GM23338 (cell line): ENCODE data around the gene ROBO1. TPM values are rescaled to one million over a fixed set of nuclear protein-coding genes. Genes with fewer than 3 reads are reported as not detected.

Source experiments
- ATAC-seq: fragments of 200-7000 bp; cut with Tn5 transposase; 3 replicates; pipeline ENCODE4 v1.9.1; 2020
- DNase-seq: peaks from one replicate; pipeline ENCODE4 v3.0.0-alpha.2; 2015; ENCODE audit warnings: low spot score
- H2AFZ ChIP-seq: fragments of 200-600 bp; sonication (generic); 2 replicates; pipeline ENCODE4 v1.8.0; 2016; ENCODE audit warnings: antibody characterized with exemption, mild to moderate bottlenecking, moderate library complexity
- H3F3A ChIP-seq: fragments of 200-600 bp; sonication (generic); replicated peaks from 2 replicates; pipeline ENCODE4 v1.8.0; 2017; ENCODE audit warnings: antibody characterized with exemption, mixed run types, low read depth
- H3K27ac ChIP-seq: fragments of 200-600 bp; sonication (generic); 2 replicates; pipeline ENCODE4 v1.6.1; 2016; ENCODE audit warnings: low read depth
- H3K27me3 ChIP-seq: fragments of 200-600 bp; sonication (generic); 2 replicates; pipeline ENCODE4 v1.8.0; 2016; ENCODE audit warnings: mild to moderate bottlenecking, mixed run types, moderate library complexity; ENCODE audit not compliant: insufficient read depth
- H3K36me3 ChIP-seq: fragments of 200-600 bp; sonication (generic); 2 replicates; pipeline ENCODE4 v1.8.0; 2016; ENCODE audit warnings: mild to moderate bottlenecking; ENCODE audit not compliant: insufficient read depth
- H3K4me1 ChIP-seq: fragments of 200-600 bp; sonication (generic); 2 replicates; pipeline ENCODE4 v1.8.0; 2016; ENCODE audit warnings: mild to moderate bottlenecking, moderate library complexity; ENCODE audit not compliant: insufficient read depth
- H3K4me2 ChIP-seq: fragments of 200-600 bp; sonication (generic); 2 replicates; pipeline ENCODE4 v1.7.1; 2017; ENCODE audit warnings: mixed run types
- H3K4me3 ChIP-seq: fragments of 200-600 bp; sonication (generic); 2 replicates; pipeline ENCODE4 v1.6.1; 2016; ENCODE audit warnings: mixed run types
- H3K79me2 ChIP-seq: fragments of 200-600 bp; sonication (generic); replicated peaks from 2 replicates; pipeline ENCODE4 v1.8.0; 2017; ENCODE audit warnings: mild to moderate bottlenecking; ENCODE audit not compliant: insufficient read depth
- H3K9me2 ChIP-seq: fragments of 200-600 bp; sonication (generic); 2 replicates; pipeline ENCODE4 v1.8.0; 2017; ENCODE audit not compliant: insufficient read depth
- H4K20me1 ChIP-seq: fragments of 200-600 bp; sonication (generic); replicated peaks from 2 replicates; pipeline ENCODE4 v1.8.0; 2017; ENCODE audit warnings: mild to moderate bottlenecking; ENCODE audit not compliant: insufficient read depth
- H3K27ac Mint-ChIP-seq: 2 replicates; pipeline ENCODE4 v1.8.0; 2020; ENCODE audit warnings: inconsistent platforms, mild to moderate bottlenecking, moderate library complexity, mixed read lengths
- H3K27me3 Mint-ChIP-seq: 3 replicates; pipeline ENCODE4 v1.8.0; 2022; ENCODE audit warnings: low read depth, mild to moderate bottlenecking, moderate library complexity, mixed read lengths, inconsistent platforms; ENCODE audit not compliant: insufficient read depth, poor library complexity
- H3K36me3 Mint-ChIP-seq: 3 replicates; pipeline ENCODE4 v1.8.0; 2021; ENCODE audit warnings: low read depth, mild to moderate bottlenecking, inconsistent platforms, moderate library complexity, mixed read lengths
- H3K4me1 Mint-ChIP-seq: 3 replicates; pipeline ENCODE4 v1.8.0; 2020; ENCODE audit warnings: mild to moderate bottlenecking, inconsistent platforms, mixed read lengths
- H3K4me3 Mint-ChIP-seq: 3 replicates; pipeline ENCODE4 v1.8.0; 2021; ENCODE audit warnings: moderate library complexity, mild to moderate bottlenecking, inconsistent platforms, mixed read lengths
- H3K9me3 Mint-ChIP-seq: 3 replicates; pipeline ENCODE4 v1.8.0; 2020; ENCODE audit warnings: moderate library complexity, mild to moderate bottlenecking, inconsistent platforms, mixed read lengths
- CREB1 ChIP-seq: fragments of 250-450 bp; sonication (Bioruptor Pico); IDR thresholded peaks from 2 replicates; pipeline ENCODE4 v1.5.0; 2020; ENCODE audit warnings: low read depth, mild to moderate bottlenecking, moderate library complexity
- EZH2 ChIP-seq: fragments of 200-600 bp; sonication (generic); IDR thresholded peaks from one replicate; pipeline ENCODE4 v1.8.0; 2017; ENCODE audit warnings: antibody characterized with exemption, mild to moderate bottlenecking, low read depth; ENCODE audit not compliant: unreplicated experiment
- EZH2phosphoT487 ChIP-seq: fragments of 200-600 bp; sonication (generic); IDR thresholded peaks from one replicate; pipeline ENCODE4 v1.8.1; 2018; ENCODE audit warnings: antibody characterized with exemption; ENCODE audit not compliant: unreplicated experiment
- STAT1 ChIP-seq: IDR thresholded peaks from one replicate; pipeline ENCODE4 v1.6.1; 2016; ENCODE audit warnings: antibody characterized with exemption; ENCODE audit not compliant: unreplicated experiment
- ZNF114 ChIP-seq: fragments of 250-450 bp; sonication (Bioruptor Pico); IDR thresholded peaks from 2 replicates; pipeline ENCODE4 v1.5.0; 2020; ENCODE audit warnings: mild to moderate bottlenecking, moderate library complexity
- polyA plus RNA-seq: library from polyadenylated mRNA; unstranded; fragments of >200 nt; fragmentation: Nextera tagmentation; extraction: Ambion mirVana; gene quantifications from 2 replicates; pipeline ENCODE4 v1.2.1, GENCODE V29; 2016
- total RNA-seq: library from RNA; depleted of rRNA; stranded (reverse); fragments of >200 nt; shearing (Covaris generic); gene quantifications from 2 replicates; pipeline ENCODE4 v1.2.3, GENCODE V29; 2014
- TF ChIP-seq, protein P1 (sequence below), 2 experiments: fragments of 200-600 bp in 1 of 2; sonication (generic) in 1 of 2; conservative IDR thresholded peaks; 2 replicates each; pipeline versions ENCODE4 v1.5.1 to v1.6.1; 2016 to 2017; ENCODE audit warnings: antibody characterized with exemption in 2 of 2, low read depth in 2 of 2, mild to moderate bottlenecking in 2 of 2, moderate library complexity in 1 of 2
- TF ChIP-seq, protein P2 (sequence below): IDR thresholded peaks from 2 replicates; pipeline ENCODE4 v1.6.1; 2016; ENCODE audit warnings: antibody characterized with exemption
- TF ChIP-seq, protein P3 (sequence below): IDR thresholded peaks from one replicate; pipeline ENCODE4 v1.6.1; 2018; ENCODE audit warnings: antibody characterized with exemption; ENCODE audit not compliant: unreplicated experiment

Gene ROBO1
- total and polyA plus RNA-seq, 2 experiments from 2014 or later, result 19.2 to 78.3 TPM

DNA sequence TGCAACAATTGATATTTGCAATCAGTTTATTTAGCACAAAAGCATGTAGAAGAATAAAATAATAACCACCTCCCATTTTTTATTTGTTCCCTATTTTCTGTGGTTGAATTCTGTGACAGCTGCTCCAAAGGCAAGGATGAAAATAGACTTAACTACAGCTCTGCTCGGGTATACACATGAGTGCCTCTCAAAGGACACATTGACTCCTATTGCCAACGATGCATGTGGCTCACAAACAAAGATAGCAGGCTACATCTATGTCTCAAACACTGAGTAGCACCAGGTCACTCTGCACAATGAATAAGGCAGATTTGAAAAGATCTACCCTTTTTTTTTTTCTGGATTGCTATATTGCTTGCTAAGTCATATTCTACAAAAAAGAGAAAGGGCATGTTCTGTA lies 612.9 kb downstream of the ROBO1 start:
- no peaks in the 10 kb centered on the region for H3K79me2 ChIP-seq
- no peaks in the 10 kb centered on the region for H3K36me3 ChIP-seq
- H3K4me3 ChIP-seq, result no peak overlapping the region
- H3K36me3 Mint-ChIP-seq, result peaks cover 8% of the 10 kb centered on the region; the same call in 2 of the 3 replicates
- peaks cover 5% of the 10 kb centered on the region; the same call in 2 of the 3 replicates for H3K9me3 Mint-ChIP-seq
- H3K27ac ChIP-seq, result no peak overlapping the region
- ATAC-seq, result peak; percentile 32; the same call in 1 of the 3 replicates
- 0 out of 2 replicates have a peak, but pooled peaks cover 5% of the 10 kb centered on the region for H3K4me1 ChIP-seq
- H2AFZ ChIP-seq, result no peak overlapping the region
- TF ChIP-seq CREB1 (CRISPR knock-in tag), result no peak
- TF ChIP-seq STAT1, result no peak
- TF ChIP-seq, protein P1, sequence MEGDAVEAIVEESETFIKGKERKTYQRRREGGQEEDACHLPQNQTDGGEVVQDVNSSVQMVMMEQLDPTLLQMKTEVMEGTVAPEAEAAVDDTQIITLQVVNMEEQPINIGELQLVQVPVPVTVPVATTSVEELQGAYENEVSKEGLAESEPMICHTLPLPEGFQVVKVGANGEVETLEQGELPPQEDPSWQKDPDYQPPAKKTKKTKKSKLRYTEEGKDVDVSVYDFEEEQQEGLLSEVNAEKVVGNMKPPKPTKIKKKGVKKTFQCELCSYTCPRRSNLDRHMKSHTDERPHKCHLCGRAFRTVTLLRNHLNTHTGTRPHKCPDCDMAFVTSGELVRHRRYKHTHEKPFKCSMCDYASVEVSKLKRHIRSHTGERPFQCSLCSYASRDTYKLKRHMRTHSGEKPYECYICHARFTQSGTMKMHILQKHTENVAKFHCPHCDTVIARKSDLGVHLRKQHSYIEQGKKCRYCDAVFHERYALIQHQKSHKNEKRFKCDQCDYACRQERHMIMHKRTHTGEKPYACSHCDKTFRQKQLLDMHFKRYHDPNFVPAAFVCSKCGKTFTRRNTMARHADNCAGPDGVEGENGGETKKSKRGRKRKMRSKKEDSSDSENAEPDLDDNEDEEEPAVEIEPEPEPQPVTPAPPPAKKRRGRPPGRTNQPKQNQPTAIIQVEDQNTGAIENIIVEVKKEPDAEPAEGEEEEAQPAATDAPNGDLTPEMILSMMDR (conservative IDR thresholded peaks at IDR 0.05; ENCODE audit: low read depth in 2 of 2), result no peak
- TF ChIP-seq ZNF114 (CRISPR knock-in tag), result no peak
- H3K27me3 ChIP-seq, result no peaks in the 10 kb centered on the region
- no peaks in the 10 kb centered on the region for H3F3A ChIP-seq
- peaks cover 20% of the 10 kb centered on the region; the same call in 2 of the 3 replicates for H3K4me1 Mint-ChIP-seq
- no peak overlapping the region for H3K4me3 Mint-ChIP-seq
- no peaks in the 10 kb centered on the region for H3K9me2 ChIP-seq
- no peaks in the 10 kb centered on the region for H3K27me3 Mint-ChIP-seq
- H4K20me1 ChIP-seq, result no peaks in the 10 kb centered on the region
- no peak overlapping the region for H3K4me2 ChIP-seq
- no peak overlapping the region for H3K27ac Mint-ChIP-seq
- no peak for DNase-seq

DNA sequence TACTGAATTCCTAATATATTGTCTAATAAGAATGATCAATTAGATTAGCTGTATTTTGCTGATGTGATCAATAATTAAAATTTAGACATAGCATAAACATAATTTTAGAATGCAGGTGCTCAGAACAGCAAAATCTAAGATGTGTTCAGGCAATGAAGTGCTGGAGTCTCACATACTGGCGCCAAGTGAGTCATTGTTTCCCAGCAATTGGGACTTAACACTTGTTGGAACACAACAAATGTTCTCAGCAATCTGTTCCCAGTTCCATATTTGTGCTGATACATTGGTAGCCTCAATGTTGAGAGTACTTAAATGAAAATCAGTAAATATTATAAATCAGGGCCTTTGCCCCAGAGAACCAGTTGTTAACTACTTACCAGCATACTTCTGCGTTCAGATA lies 619.0 kb downstream of the ROBO1 start:
- no peaks in the 10 kb centered on the region for H3K36me3 ChIP-seq
- H3K27me3 ChIP-seq, result no peaks in the 10 kb centered on the region
- H3K4me2 ChIP-seq, result no peak overlapping the region
- no peaks in the 10 kb centered on the region for H3F3A ChIP-seq
- H3K9me3 Mint-ChIP-seq, result peaks cover 5% of the 10 kb centered on the region; the same call in 2 of the 3 replicates
- H3K4me3 ChIP-seq, result no peak overlapping the region
- H2AFZ ChIP-seq, result no peak overlapping the region
- no peak overlapping the region for H3K4me3 Mint-ChIP-seq
- peaks cover 3% of the 10 kb centered on the region for H3K27me3 Mint-ChIP-seq
- ATAC-seq (no peak), DNase-seq (no peak)
- H4K20me1 ChIP-seq, result no peaks in the 10 kb centered on the region
- H3K9me2 ChIP-seq, result no peaks in the 10 kb centered on the region
- H3K4me1 ChIP-seq, result no peaks in the 10 kb centered on the region
- H3K27ac Mint-ChIP-seq, result no peak overlapping the region
- peaks cover 8% of the 10 kb centered on the region; the same call in 2 of the 3 replicates for H3K36me3 Mint-ChIP-seq
- TF ChIP-seq, protein P2, sequence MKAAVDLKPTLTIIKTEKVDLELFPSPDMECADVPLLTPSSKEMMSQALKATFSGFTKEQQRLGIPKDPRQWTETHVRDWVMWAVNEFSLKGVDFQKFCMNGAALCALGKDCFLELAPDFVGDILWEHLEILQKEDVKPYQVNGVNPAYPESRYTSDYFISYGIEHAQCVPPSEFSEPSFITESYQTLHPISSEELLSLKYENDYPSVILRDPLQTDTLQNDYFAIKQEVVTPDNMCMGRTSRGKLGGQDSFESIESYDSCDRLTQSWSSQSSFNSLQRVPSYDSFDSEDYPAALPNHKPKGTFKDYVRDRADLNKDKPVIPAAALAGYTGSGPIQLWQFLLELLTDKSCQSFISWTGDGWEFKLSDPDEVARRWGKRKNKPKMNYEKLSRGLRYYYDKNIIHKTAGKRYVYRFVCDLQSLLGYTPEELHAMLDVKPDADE, result no peak
- no peak for TF ChIP-seq CREB1 (CRISPR knock-in tag)
- peaks cover 3% of the 10 kb centered on the region; the same call in 1 of the 3 replicates for H3K4me1 Mint-ChIP-seq
- H3K27ac ChIP-seq, result no peak overlapping the region
- no peaks in the 10 kb centered on the region for H3K79me2 ChIP-seq

DNA sequence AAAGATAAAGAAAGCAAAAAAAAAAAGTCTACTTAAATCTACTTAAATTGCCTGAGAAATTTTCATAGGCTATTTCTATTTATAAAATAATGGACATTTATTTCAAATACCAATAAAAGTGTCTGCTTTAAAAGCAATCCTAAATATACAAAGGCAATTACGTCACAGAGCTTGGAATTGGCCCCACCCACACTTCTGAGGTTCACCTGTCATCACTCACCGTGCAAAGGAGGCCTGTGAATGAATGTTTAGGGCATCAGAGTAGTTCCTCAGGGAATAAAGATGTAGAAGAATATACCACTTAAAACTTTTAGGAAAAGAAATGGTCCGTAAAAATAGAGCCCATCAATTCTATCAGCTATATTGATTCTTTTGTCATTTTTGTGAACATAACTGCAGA lies 621.8 kb downstream of the ROBO1 start:
- H3K36me3 ChIP-seq, result no peaks in the 10 kb centered on the region
- no peaks in the 10 kb centered on the region for H3K79me2 ChIP-seq
- H3K27me3 ChIP-seq, result no peaks in the 10 kb centered on the region
- no peak for ATAC-seq
- Mint-ChIP-seq H3K9me3 (peaks cover 2% of the 10 kb centered on the region; the same call in 2 of the 3 replicates), H3K4me3 (no peak overlapping the region), H3K27me3 (peaks cover 5% of the 10 kb centered on the region), H3K27ac (no peak overlapping the region), H3K36me3 (peaks cover 2% of the 10 kb centered on the region; the same call in 1 of the 3 replicates), H3K4me1 (peaks cover 9% of the 10 kb centered on the region)
- H3K4me3 ChIP-seq, result no peak overlapping the region
- DNase-seq, result no peak
- H4K20me1 ChIP-seq, result no peaks in the 10 kb centered on the region
- no peaks in the 10 kb centered on the region for H3K9me2 ChIP-seq
- H3K4me1 ChIP-seq, result peaks cover 6% of the 10 kb centered on the region; the same call in 1 of the 2 replicates
- H2AFZ ChIP-seq, result no peak overlapping the region
- H3K27ac ChIP-seq, result no peak overlapping the region
- no peaks in the 10 kb centered on the region for H3F3A ChIP-seq
- H3K4me2 ChIP-seq, result no peak overlapping the region
- TF ChIP-seq EZH2 (no peak), ZNF114 (CRISPR knock-in tag) (no peak), EZH2phosphoT487 (no peak), STAT1 (no peak)
- TF ChIP-seq, protein P3, sequence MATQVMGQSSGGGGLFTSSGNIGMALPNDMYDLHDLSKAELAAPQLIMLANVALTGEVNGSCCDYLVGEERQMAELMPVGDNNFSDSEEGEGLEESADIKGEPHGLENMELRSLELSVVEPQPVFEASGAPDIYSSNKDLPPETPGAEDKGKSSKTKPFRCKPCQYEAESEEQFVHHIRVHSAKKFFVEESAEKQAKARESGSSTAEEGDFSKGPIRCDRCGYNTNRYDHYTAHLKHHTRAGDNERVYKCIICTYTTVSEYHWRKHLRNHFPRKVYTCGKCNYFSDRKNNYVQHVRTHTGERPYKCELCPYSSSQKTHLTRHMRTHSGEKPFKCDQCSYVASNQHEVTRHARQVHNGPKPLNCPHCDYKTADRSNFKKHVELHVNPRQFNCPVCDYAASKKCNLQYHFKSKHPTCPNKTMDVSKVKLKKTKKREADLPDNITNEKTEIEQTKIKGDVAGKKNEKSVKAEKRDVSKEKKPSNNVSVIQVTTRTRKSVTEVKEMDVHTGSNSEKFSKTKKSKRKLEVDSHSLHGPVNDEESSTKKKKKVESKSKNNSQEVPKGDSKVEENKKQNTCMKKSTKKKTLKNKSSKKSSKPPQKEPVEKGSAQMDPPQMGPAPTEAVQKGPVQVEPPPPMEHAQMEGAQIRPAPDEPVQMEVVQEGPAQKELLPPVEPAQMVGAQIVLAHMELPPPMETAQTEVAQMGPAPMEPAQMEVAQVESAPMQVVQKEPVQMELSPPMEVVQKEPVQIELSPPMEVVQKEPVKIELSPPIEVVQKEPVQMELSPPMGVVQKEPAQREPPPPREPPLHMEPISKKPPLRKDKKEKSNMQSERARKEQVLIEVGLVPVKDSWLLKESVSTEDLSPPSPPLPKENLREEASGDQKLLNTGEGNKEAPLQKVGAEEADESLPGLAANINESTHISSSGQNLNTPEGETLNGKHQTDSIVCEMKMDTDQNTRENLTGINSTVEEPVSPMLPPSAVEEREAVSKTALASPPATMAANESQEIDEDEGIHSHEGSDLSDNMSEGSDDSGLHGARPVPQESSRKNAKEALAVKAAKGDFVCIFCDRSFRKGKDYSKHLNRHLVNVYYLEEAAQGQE, result no peak
- TF ChIP-seq, protein P1 (conservative IDR thresholded peaks at IDR 0.05; ENCODE audit: low read depth in 2 of 2), result no peak
- TF ChIP-seq, protein P2, result no peak
